Heart left ventricle (tissue), 16 donors: ENCODE data around the gene ADAMTS12. TPM values are rescaled to one million over a fixed set of nuclear protein-coding genes. Genes with fewer than 3 reads are reported as not detected.

Experiments used
- ATAC-seq, 4 donors: fragments of 200-7000 bp; cut with Tn5 transposase; one replicate each; pipeline ENCODE4 v1.9.1; 2020 to 2022; ENCODE audit warnings: moderate library complexity in 4 of 4, mild to moderate bottlenecking in 3 of 4, moderate number of reproducible peaks in 1 of 4
- DNase-seq, 5 donors: peaks; one replicate each; pipeline ENCODE4 v3.0.0-alpha.2; 2020
- H3K27ac ChIP-seq, 12 donors: fragments of 200-600 bp; sonication (generic) in 4 of 12; one replicate each; pipeline versions ENCODE4 v1.5.0 to v1.8.0; 2016 to 2022; ENCODE audit warnings: mild to moderate bottlenecking in 2 of 12
- H3K27me3 ChIP-seq, 9 donors: fragments of 200-600 bp; sonication (generic) in 2 of 9; one replicate each; pipeline versions ENCODE4 v1.5.1 to v1.8.0; 2016 to 2022; ENCODE audit warnings: mild to moderate bottlenecking in 3 of 9
- H3K36me3 ChIP-seq, 9 donors: fragments of 200-600 bp; sonication (generic) in 2 of 9; one replicate each; pipeline versions ENCODE4 v1.5.0 to v1.8.0; 2018 to 2022; ENCODE audit warnings: mild to moderate bottlenecking in 2 of 9
- H3K4me1 ChIP-seq, 12 donors: fragments of 200-600 bp; sonication (generic) in 4 of 12; one replicate each; pipeline versions ENCODE4 v1.5.0 to v1.8.0; 2016 to 2022; ENCODE audit warnings: mild to moderate bottlenecking in 3 of 12
- H3K4me3 ChIP-seq, 12 donors: fragments of 200-600 bp; sonication (generic) in 4 of 12; one replicate each; pipeline versions ENCODE4 v1.5.0 to v1.8.0; 2017 to 2022; ENCODE audit warnings: mild to moderate bottlenecking in 9 of 12, moderate library complexity in 4 of 12
- H3K9me3 ChIP-seq, 12 donors: fragments of 200-600 bp; sonication (generic) in 4 of 12; one replicate each; pipeline versions ENCODE4 v1.5.0 to v1.8.0; 2016 to 2022; ENCODE audit warnings: mild to moderate bottlenecking in 1 of 12
- POLR2A ChIP-seq, 2 donors: fragments of 450-650 bp; IDR thresholded peaks; one replicate each; pipeline ENCODE4 v1.6.1; 2017; ENCODE audit warnings: antibody characterized with exemption in 2 of 2, mild to moderate bottlenecking in 2 of 2, moderate library complexity in 2 of 2
- whole genome bisulfite sequencing, 4 donors: extraction: QIAGEN DNeasy Blood & Tissue Kit in 2 of 4; methylation state at CpG; one replicate each; pipeline versions ENCODE4 v1.1.5 to v1.1.7; 2013 to 2018; 5-methylcytosine and 5-hydroxymethylcytosine counted together
- intact Hi-C, 10 donors: fragments of 100-400 bp; cut with DNase I; formaldehyde crosslinking; loops; one replicate each; pipeline versions ENCODE4 v1.11.1 to v1.14.2; 2022
- polyA plus RNA-seq, 2 donors: library from polyadenylated mRNA; stranded (reverse); fragments of 200-250 nt; gene quantifications; one replicate each; pipeline ENCODE4 v1.2.3, GENCODE V29; 2013
- total RNA-seq, 9 donors: library from RNA; depleted of rRNA in 2 of 9; stranded (reverse); fragments of >200 nt in 2 of 9; fragmentation: NEBNext Ultra II Directional in 3 of 9; extraction: Animal tissue kit (Norgen Biotek cat#: 25700) in 3 of 9; gene quantifications; one replicate each; pipeline versions ENCODE4 v1.1.0 to v1.2.4, GENCODE V29; 2016 to 2023
- TF ChIP-seq, protein P1 (sequence below), 12 donors: fragments of 200-600 bp; sonication (generic) in 4 of 12; IDR thresholded peaks; one replicate each; pipeline versions ENCODE4 v1.5.0 to v1.8.0; 2018 to 2022; ENCODE audit warnings: antibody characterized with exemption in 12 of 12, mild to moderate bottlenecking in 5 of 12
- donor health status: ischemic (EF 13 %, LVEDD 7.1; RV severe dilation, severe dysfunction).
- donor health status: healthy with polysubstance abuse.
- donor health status: DM: no; HTN: yes; CAD: no.
- donor health status: DM: no; HTN: no; CAD: no.
- donor health status: ischemic (EF 25% LVEDD 6.9; RV normal size, moderate dysfunction).
- donor health status: ischemic (EF 25% LVEDD 5.7; RV mildly dilated, moderate dysfunction).
- donor health status: healthy.
- donor health status: DM: yes; HTN: yes; CAD: no.
- donor health status: ischemic (EF 35%, LVEDD 5.7; RV mildly dilated, moderate dysfunction).
- donor health status: nonischemic (EF 11% LVEDD 7.7; RV severe dilation, severe dysfunction).
- donor health status: DM: yes; HTN: yes; CAD: no.
- donor health status: PGD.
- donor health status: ischemic (EF 29% LVEDD 5.4; RV normal size, mild dysfunction).
- donor health status: nonischemic (EF 23%, LVEDD 6.1; RV moderate dilation, normal function).

Gene ADAMTS12
- total and polyA plus RNA-seq, 11 donors = 0.72 to 4.7 (median 1.7) TPM

DNA sequence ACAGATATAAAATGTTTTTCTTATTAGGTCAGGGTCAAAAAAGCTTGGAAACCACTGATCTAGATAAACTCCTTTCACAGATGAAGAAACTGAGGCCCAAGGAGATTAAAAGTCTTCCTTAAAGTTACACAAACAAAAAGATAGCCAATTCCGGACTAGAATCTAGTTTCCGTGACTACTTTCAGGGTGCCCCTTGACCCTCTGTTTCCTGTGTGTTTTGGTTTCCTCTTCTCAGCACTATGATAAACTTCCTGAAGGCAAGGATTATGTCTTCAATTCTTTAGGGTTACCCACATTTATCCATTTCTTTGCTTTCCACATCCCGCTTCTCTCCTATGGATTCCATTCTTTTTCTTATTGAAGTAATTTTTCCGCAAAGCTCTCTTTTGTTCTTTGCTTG is 83.1 kb downstream of the ADAMTS12 start:
- no peak overlapping the region for H3K4me3 ChIP-seq
- peak overlapping the region in 1 of 12 donors; percentile 2 for H3K27ac ChIP-seq
- H3K4me1 ChIP-seq = peaks cover 0 to 15% (median 0%) of the 10 kb centered on the region in 12 donors
- no peaks in the 10 kb centered on the region for H3K9me3 ChIP-seq
- ATAC-seq (no peak), DNase-seq (no peak)
- no peaks in the 10 kb centered on the region for H3K27me3 ChIP-seq
- H3K36me3 ChIP-seq = no peaks in the 10 kb centered on the region
- WGBS, 4 donors = 63 to 77% (median 67%) methylated on average over 4 of the region's 4 CpGs
- intact Hi-C loops = no loop called here
- TF ChIP-seq, protein P1, sequence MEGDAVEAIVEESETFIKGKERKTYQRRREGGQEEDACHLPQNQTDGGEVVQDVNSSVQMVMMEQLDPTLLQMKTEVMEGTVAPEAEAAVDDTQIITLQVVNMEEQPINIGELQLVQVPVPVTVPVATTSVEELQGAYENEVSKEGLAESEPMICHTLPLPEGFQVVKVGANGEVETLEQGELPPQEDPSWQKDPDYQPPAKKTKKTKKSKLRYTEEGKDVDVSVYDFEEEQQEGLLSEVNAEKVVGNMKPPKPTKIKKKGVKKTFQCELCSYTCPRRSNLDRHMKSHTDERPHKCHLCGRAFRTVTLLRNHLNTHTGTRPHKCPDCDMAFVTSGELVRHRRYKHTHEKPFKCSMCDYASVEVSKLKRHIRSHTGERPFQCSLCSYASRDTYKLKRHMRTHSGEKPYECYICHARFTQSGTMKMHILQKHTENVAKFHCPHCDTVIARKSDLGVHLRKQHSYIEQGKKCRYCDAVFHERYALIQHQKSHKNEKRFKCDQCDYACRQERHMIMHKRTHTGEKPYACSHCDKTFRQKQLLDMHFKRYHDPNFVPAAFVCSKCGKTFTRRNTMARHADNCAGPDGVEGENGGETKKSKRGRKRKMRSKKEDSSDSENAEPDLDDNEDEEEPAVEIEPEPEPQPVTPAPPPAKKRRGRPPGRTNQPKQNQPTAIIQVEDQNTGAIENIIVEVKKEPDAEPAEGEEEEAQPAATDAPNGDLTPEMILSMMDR (IDR thresholded peaks at IDR 0.05) = no peak
- TF ChIP-seq POLR2A (IDR thresholded peaks at IDR 0.05) = no peak

DNA sequence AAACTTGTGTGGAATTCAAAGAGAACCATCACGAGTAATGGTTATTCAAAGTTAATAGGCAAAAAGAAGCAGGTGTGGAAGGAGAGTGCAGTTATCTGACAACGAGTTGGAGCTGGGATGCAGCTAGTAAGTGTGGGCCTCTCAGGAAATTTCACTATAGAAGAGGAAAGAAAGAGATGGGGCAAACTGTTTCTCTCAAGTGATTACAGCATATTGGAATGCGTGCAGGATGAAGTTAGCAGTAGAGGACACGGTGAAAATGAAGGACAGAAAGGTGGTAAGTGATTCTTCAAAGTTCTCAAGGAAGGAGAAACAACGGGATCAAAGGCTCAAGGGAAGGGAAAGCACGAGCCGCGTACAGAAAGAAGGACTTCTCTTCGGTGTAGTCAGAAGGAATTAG is 84.0 kb downstream of the ADAMTS12 start:
- TF ChIP-seq, protein P1 (IDR thresholded peaks at IDR 0.05) = no peak
- TF ChIP-seq POLR2A (IDR thresholded peaks at IDR 0.05) = no peak
- Histone ChIP-seq H3K4me3 (no peak overlapping the region), H3K4me1 (peaks cover 0 to 15% (median 0%) of the 10 kb centered on the region in 12 donors), H3K27ac (peak overlapping the region in 2 of 12 donors; percentile 17 to 35), H3K27me3 (no peaks in the 10 kb centered on the region), H3K9me3 (no peaks in the 10 kb centered on the region), H3K36me3 (no peaks in the 10 kb centered on the region)
- ATAC-seq = no peak
- WGBS, 4 donors = 60 to 71% (median 65%) methylated on average over 9 of the region's 9 CpGs
- no peak for DNase-seq
- intact Hi-C loops = no loop called here

DNA sequence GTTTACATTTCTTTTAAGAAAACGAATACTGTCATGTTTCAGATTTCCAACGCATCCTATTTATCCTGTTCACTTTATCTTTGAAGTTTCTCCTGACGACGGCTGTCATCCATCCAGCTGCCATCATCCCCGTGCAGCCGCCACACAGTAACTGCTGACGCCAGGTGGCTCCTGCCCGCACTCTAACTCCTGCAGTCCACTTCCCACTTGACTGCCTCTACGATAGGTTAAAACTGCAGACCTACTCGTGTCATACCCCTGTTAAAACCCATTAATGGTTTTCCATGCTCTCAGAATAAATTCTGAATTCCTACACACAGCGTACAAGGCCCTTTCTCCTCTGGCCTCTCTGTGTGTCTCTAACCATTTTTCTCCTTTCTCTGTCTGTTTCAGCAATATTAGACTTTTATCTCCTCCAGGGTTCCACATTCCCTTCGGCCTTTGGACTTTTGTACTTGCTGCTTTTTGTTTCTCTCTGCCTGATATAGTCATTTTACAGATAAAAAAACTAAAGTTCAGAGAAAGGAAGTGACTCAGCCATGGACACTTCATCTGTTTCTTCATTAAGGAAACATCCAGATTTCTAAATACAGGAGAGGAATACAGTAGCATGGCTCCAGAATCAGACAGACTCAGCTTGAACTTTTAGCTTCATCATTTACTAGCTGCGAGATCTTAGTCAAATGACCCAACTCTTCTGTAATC is 84.9 kb downstream of the ADAMTS12 start:
- 58 to 69% (median 67%) methylated on average over 13 of the region's 13 CpGs for WGBS, 4 donors
- Histone ChIP-seq H3K36me3 (no peaks in the 10 kb centered on the region), H3K27ac (peak overlapping the region in 2 of 12 donors; percentile 50 to 71), H3K27me3 (no peaks in the 10 kb centered on the region), H3K4me3 (no peak overlapping the region), H3K9me3 (no peaks in the 10 kb centered on the region), H3K4me1 (peaks cover 0 to 15% (median 0%) of the 10 kb centered on the region in 12 donors)
- DNase-seq (no peak), ATAC-seq (peak in 3 of 4 donors; percentile 54 to 80 (median 66))
- TF ChIP-seq, protein P1 (IDR thresholded peaks at IDR 0.05) = no peak
- TF ChIP-seq POLR2A (IDR thresholded peaks at IDR 0.05) = no peak
- intact Hi-C loops = no loop called here

DNA sequence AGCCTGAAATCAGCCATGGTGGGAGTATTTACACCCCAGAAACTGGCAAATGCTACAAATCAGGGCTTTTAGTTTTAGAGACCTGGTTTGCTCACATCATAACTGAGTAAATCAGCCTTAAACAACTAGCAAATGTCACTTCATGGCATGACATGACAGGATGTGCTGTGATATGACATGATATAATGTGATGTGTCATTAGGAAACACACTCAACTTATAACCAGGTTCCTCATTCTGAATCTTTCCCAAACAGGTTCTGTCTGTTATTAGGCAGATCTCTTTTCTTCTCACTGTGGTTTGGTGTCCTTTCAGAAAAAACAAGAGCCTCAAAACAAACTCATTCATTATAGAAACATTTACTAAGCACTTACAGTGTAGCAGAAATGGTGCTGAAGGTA is 90.5 kb downstream of the ADAMTS12 start:
- TF ChIP-seq POLR2A (IDR thresholded peaks at IDR 0.05) = no peak
- TF ChIP-seq, protein P1 (IDR thresholded peaks at IDR 0.05) = no peak
- Histone ChIP-seq H3K9me3 (no peaks in the 10 kb centered on the region), H3K27ac (no peak overlapping the region), H3K27me3 (no peaks in the 10 kb centered on the region), H3K36me3 (no peaks in the 10 kb centered on the region), H3K4me3 (no peak overlapping the region), H3K4me1 (no peaks in the 10 kb centered on the region)
- intact Hi-C loops = no loop called here
- ATAC-seq (no peak), DNase-seq (no peak)
